ENCODE data around the gene ACOT13. TPM values are rescaled to one million over a fixed set of nuclear protein-coding genes. Genes with fewer than 3 reads are reported as not detected.

The ACOT13 gene
- total and polyA plus RNA-seq, 2 of the 4 experiments (the other 2 are of a cell fraction) = 3.6 to 25.7 TPM

DNA sequence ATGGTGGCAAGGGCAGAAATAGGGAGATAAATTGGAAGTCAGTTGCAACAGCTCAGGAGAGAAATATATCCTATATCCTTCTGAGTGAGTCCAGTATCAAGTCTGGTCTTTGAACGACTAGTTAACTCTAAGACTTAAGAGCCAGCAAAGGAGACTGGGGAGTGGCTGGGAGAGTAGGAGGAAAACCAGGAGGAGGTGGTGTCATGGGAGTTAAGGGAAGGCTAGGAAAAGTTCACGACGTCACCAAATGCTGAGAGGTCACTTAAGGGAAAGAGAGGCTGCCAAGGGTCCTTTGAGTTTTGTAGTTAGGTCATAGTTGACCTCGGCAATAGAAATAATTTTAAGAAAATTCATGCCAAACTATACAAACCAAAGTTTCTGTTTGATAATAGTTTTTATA, 25.1 kb downstream of the ACOT13 start:
- Histone ChIP-seq H3K4me3 (ENCODE audit: insufficient read depth, low read depth, low read length) (no peak overlapping the region), H3K27me3 (ENCODE audit: control insufficient read depth, insufficient read depth, low read length) (no peaks in the 10 kb centered on the region), H2BK20ac (ENCODE audit: low read depth, low read length) (no peak overlapping the region), H3K9me1 (ENCODE audit: insufficient read depth, low read length) (no peaks in the 10 kb centered on the region), H2BK5ac (ENCODE audit: low read depth, low read length, poor library complexity, severe bottlenecking) (no peak overlapping the region), H4K8ac (ENCODE audit: low read depth in 2 of 2, low read length in 2 of 2) (no peak overlapping the region), H3K9me3 (ENCODE audit: control insufficient read depth, insufficient read depth, low read length) (no peaks in the 10 kb centered on the region), H3K9ac (ENCODE audit: low read depth, low read length) (no peak overlapping the region), H2BK120ac (ENCODE audit: low read depth, low read length) (no peak overlapping the region), H2BK15ac (ENCODE audit: low read depth, low read length) (no peak overlapping the region), H3K79me1 (ENCODE audit: low read depth in 1 of 2, low read length in 2 of 2) (no peaks in the 10 kb centered on the region), H4K91ac (ENCODE audit: insufficient read depth, low read depth, low read length) (no peak overlapping the region), H3K27ac (ENCODE audit: insufficient read depth, low read length) (no peak overlapping the region), H3K18ac (ENCODE audit: low read depth, low read length) (no peak overlapping the region), H3K56ac (ENCODE audit: extremely low read depth, insufficient read depth, low read length) (no peak overlapping the region), H3K4me2 (ENCODE audit: low read depth, low read length) (no peak overlapping the region), H3K4ac (ENCODE audit: low read depth, low read length) (no peak overlapping the region), H2AK5ac (ENCODE audit: low read depth, low read length) (no peak overlapping the region), H3K36me3 (ENCODE audit: control insufficient read depth, insufficient read depth, low read length) (no peaks in the 10 kb centered on the region), H4K5ac (ENCODE audit: low read depth, low read length) (no peak overlapping the region), H2AFZ (replicated peaks; ENCODE audit: low read length, poor library complexity) (no peak overlapping the region), H2AK9ac (replicated peaks; ENCODE audit: low read depth, low read length, poor library complexity) (no peak overlapping the region), H4K20me1 (ENCODE audit: insufficient read depth, low read length) (no peaks in the 10 kb centered on the region), H3K14ac (replicated peaks; ENCODE audit: low read depth, low read length) (no peak overlapping the region), H3K4me1 (ENCODE audit: control insufficient read depth, insufficient read depth, low read length) (no peaks in the 10 kb centered on the region), H3K23ac (ENCODE audit: low read depth, low read length) (no peak overlapping the region)
- dilution Hi-C loops (cut with HindIII; ENCODE audit: low sequenced_read_pairs, unreplicated experiment) = no loop called here
- no peak for TF ChIP-seq MAFK (IDR thresholded peaks at IDR 0.05; ENCODE audit: low read depth, low read length)
- in situ Hi-C loops (cut with MboI; ENCODE audit: low sequenced_read_pairs) = loop anchor here (10.0 kb wide), 1 partner anchor 257 kb away; no protein-coding TSS in a partner anchor
- no peak for DNase-seq
- WGBS, 2 experiments (ENCODE audit: extremely low coverage in 2 of 2, insufficient read length in 1 of 2) = 60% methylated on average over 1 of the region's 4 CpGs; no CpG with 5 or more reads in 1 of the 2 experiments
- ChIA-PET CTCF (no interaction called here), POLR2A (ENCODE audit: unreplicated experiment) (no interaction called here)
- intact Hi-C loops (cut with micrococcal nuclease) = loop anchor here (10.0 kb wide), 1 partner anchor 407 kb away; no protein-coding TSS in a partner anchor
- no peak for ATAC-seq (ENCODE audit: low read depth)
- BruUV-seq (replicated peaks) = no TSS peak
